ENCODE results near the gene FAHD2A.
A peak's percentile ranks its signal among the peaks of the same experiment; 100 is the strongest.
"Not testable (repeated sequence)": the region's sequence is repeated elsewhere in the genome, so short reads cannot be mapped to it uniquely, and the experiment has no call there.

FAHD2A gene

DNA sequence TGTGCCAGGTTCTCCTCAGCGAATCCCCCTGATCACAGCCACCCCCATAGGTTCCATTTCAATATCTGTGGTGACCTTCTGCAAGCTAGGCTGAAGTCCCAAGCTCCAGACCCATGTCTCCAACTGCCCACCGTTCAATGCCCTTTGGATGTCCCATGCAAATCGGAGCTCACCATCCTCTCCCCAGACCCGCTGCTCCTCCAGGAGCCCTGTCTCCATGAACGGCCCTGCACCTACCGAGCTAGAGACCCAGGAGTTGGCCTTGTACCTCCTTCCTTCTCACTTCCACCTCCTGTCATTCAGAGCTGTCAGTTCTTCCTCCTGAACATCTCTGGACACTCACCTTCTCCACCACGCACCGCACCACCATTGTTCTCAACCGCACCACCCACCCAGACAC, 1.0 kb upstream of the FAHD2A start:
- H3K4me1 ChIP-seq (ENCODE audit: insufficient read depth, low read length, poor library complexity, severe bottlenecking): peaks cover 16% of the 10 kb centered on the region
- H3F3A ChIP-seq (ENCODE audit: low read depth): no peaks in the 10 kb centered on the region
- H3K4me2 ChIP-seq (ENCODE audit: low read depth, low read length, poor library complexity, severe bottlenecking): peak overlapping the region; percentile 86
- H3K27me3 ChIP-seq (ENCODE audit: insufficient read depth, low read length, poor library complexity, severe bottlenecking): no peaks in the 10 kb centered on the region
- TF ChIP-seq, protein P1, sequence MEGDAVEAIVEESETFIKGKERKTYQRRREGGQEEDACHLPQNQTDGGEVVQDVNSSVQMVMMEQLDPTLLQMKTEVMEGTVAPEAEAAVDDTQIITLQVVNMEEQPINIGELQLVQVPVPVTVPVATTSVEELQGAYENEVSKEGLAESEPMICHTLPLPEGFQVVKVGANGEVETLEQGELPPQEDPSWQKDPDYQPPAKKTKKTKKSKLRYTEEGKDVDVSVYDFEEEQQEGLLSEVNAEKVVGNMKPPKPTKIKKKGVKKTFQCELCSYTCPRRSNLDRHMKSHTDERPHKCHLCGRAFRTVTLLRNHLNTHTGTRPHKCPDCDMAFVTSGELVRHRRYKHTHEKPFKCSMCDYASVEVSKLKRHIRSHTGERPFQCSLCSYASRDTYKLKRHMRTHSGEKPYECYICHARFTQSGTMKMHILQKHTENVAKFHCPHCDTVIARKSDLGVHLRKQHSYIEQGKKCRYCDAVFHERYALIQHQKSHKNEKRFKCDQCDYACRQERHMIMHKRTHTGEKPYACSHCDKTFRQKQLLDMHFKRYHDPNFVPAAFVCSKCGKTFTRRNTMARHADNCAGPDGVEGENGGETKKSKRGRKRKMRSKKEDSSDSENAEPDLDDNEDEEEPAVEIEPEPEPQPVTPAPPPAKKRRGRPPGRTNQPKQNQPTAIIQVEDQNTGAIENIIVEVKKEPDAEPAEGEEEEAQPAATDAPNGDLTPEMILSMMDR (conservative IDR thresholded peaks at IDR 0.05; ENCODE audit: low read length): no peak
- no peak for TF ChIP-seq EZH2phosphoT487 (IDR thresholded peaks at IDR 0.05; ENCODE audit: borderline replicate concordance)
- H3K79me2 ChIP-seq (ENCODE audit: insufficient read depth, low read length): peaks cover 32% of the 10 kb centered on the region
- no peaks in the 10 kb centered on the region for H3K9me3 ChIP-seq (ENCODE audit: insufficient read depth, low read depth, low read length)
- peak overlapping the region; percentile 96 for H3K9ac ChIP-seq (ENCODE audit: low read depth, low read length, poor library complexity, severe bottlenecking)
- no peak overlapping the region for H2AFZ ChIP-seq (ENCODE audit: low read length)
- H3K36me3 ChIP-seq (ENCODE audit: insufficient read depth, low read length): no peaks in the 10 kb centered on the region
- H4K20me1 ChIP-seq (ENCODE audit: insufficient read depth, low read length, poor library complexity, severe bottlenecking): peaks cover 9% of the 10 kb centered on the region
- H3K9me2 ChIP-seq (replicated peaks; ENCODE audit: low read depth, low read length): no peaks in the 10 kb centered on the region
- peak overlapping the region; percentile 99 for H3K4me3 ChIP-seq (ENCODE audit: low read length, poor library complexity, severe bottlenecking)

DNA sequence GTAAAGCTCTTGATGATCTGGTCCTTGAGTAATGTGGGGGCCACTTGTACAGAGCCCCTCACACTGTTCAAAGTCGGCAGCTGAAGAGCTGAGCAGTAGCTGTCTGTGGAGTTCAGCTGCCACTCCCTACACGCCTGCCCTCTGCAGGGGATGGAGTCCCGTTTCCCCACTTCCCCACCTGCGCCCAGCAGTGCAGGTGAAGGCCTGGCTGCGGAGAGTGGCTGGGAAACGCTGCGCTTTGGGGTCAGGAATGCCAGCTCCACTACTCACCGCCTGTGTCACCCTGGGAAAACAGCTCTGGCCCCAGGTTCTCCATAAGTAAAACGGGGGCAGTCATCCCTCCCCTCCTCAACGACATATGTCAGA, 521 bp upstream of the FAHD2A start:
- H3K36me3 ChIP-seq (ENCODE audit: insufficient read depth, low read length); H3K9me3 ChIP-seq (ENCODE audit: insufficient read depth, low read depth, low read length); H4K20me1 ChIP-seq (ENCODE audit: insufficient read depth, low read length, poor library complexity, severe bottlenecking); H3F3A ChIP-seq (ENCODE audit: low read depth); H3K9me2 ChIP-seq (replicated peaks; ENCODE audit: low read depth, low read length); H3K27me3 ChIP-seq (ENCODE audit: insufficient read depth, low read length, poor library complexity, severe bottlenecking): not testable (repeated sequence)
- Histone ChIP-seq H3K4me3 (ENCODE audit: low read length, poor library complexity, severe bottlenecking) (peak overlapping the region; percentile 99), H2AFZ (ENCODE audit: low read length) (peak overlapping the region; percentile 96), H3K4me2 (ENCODE audit: low read depth, low read length, poor library complexity, severe bottlenecking) (peak overlapping the region; percentile 86), H3K4me1 (ENCODE audit: insufficient read depth, low read length, poor library complexity, severe bottlenecking) (peaks cover 16% of the 10 kb centered on the region), H3K79me2 (ENCODE audit: insufficient read depth, low read length) (peaks cover 32% of the 10 kb centered on the region), H3K9ac (ENCODE audit: low read depth, low read length, poor library complexity, severe bottlenecking) (peak overlapping the region; percentile 96)

- H3F3A ChIP-seq (ENCODE audit: low read depth); H3K9me3 ChIP-seq (ENCODE audit: insufficient read depth, low read depth, low read length); H3K27me3 ChIP-seq (ENCODE audit: insufficient read depth, low read length, poor library complexity, severe bottlenecking); H4K20me1 ChIP-seq (ENCODE audit: insufficient read depth, low read length, poor library complexity, severe bottlenecking); H3K9me2 ChIP-seq (replicated peaks; ENCODE audit: low read depth, low read length); H3K36me3 ChIP-seq (ENCODE audit: insufficient read depth, low read length): not testable (repeated sequence)
- TF ChIP-seq, protein P1 (conservative IDR thresholded peaks at IDR 0.05; ENCODE audit: low read length): peak; percentile 60
- peak overlapping the region; percentile 86 for H3K4me2 ChIP-seq (ENCODE audit: low read depth, low read length, poor library complexity, severe bottlenecking)
- peaks cover 32% of the 10 kb centered on the region for H3K79me2 ChIP-seq (ENCODE audit: insufficient read depth, low read length)
- H2AFZ ChIP-seq (ENCODE audit: low read length): peak overlapping the region; percentile 96
- peaks cover 16% of the 10 kb centered on the region for H3K4me1 ChIP-seq (ENCODE audit: insufficient read depth, low read length, poor library complexity, severe bottlenecking)
- H3K4me3 ChIP-seq (ENCODE audit: low read length, poor library complexity, severe bottlenecking): peak overlapping the region; percentile 99
- peak overlapping the region; percentile 96 for H3K9ac ChIP-seq (ENCODE audit: low read depth, low read length, poor library complexity, severe bottlenecking)
Measured at GRCh38 chr2:95403204-95403721, 755 bp downstream of the FAHD2A start.

- not testable (repeated sequence) for H3K9me3 ChIP-seq (ENCODE audit: insufficient read depth, low read depth, low read length); H3F3A ChIP-seq (ENCODE audit: low read depth); H3K36me3 ChIP-seq (ENCODE audit: insufficient read depth, low read length); H2AFZ ChIP-seq (ENCODE audit: low read length); H3K9me2 ChIP-seq (replicated peaks; ENCODE audit: low read depth, low read length); H4K20me1 ChIP-seq (ENCODE audit: insufficient read depth, low read length, poor library complexity, severe bottlenecking); H3K27me3 ChIP-seq (ENCODE audit: insufficient read depth, low read length, poor library complexity, severe bottlenecking)
- Histone ChIP-seq H3K4me1 (ENCODE audit: insufficient read depth, low read length, poor library complexity, severe bottlenecking) (peaks cover 16% of the 10 kb centered on the region), H3K4me3 (ENCODE audit: low read length, poor library complexity, severe bottlenecking) (peak overlapping the region; percentile 99), H3K79me2 (ENCODE audit: insufficient read depth, low read length) (peaks cover 32% of the 10 kb centered on the region), H3K4me2 (ENCODE audit: low read depth, low read length, poor library complexity, severe bottlenecking) (peak overlapping the region; percentile 86), H3K9ac (ENCODE audit: low read depth, low read length, poor library complexity, severe bottlenecking) (peak overlapping the region; percentile 96)
Measured at GRCh38 chr2:95403824-95404223, 1.3 kb downstream of the FAHD2A start.

Measured in Loucy (cell line).